Duodenal mucosa (tissue), 2 donors: Measurements from ENCODE around the gene ANKRD12.
"Not testable (repeated sequence)": the region's sequence is repeated elsewhere in the genome, so short reads cannot be mapped to it uniquely, and the experiment has no call there.

Experiments
- H3K27ac ChIP-seq: one replicate; pipeline ENCODE4 v1.7.0; 2013; ENCODE audit warnings: low read depth, low read length
- H3K27me3 ChIP-seq, 2 donors: one replicate each; pipeline ENCODE4 v1.7.0; 2013; ENCODE audit warnings: low read length in 2 of 2, control low read depth in 1 of 2; ENCODE audit not compliant: insufficient read depth in 2 of 2, control insufficient read depth in 1 of 2
- H3K36me3 ChIP-seq, 2 donors: one replicate each; pipeline ENCODE4 v1.7.0; 2013; ENCODE audit warnings: low read length in 2 of 2, control low read depth in 1 of 2; ENCODE audit not compliant: insufficient read depth in 2 of 2, control insufficient read depth in 1 of 2
- H3K4me1 ChIP-seq, 2 donors: one replicate each; pipeline ENCODE4 v1.7.0; 2013; ENCODE audit warnings: low read length in 2 of 2, control low read depth in 1 of 2; ENCODE audit not compliant: insufficient read depth in 2 of 2, control insufficient read depth in 1 of 2
- H3K4me3 ChIP-seq, 2 donors: one replicate each; pipeline ENCODE4 v1.7.0; 2013; ENCODE audit warnings: low read length in 2 of 2, low read depth in 1 of 2
- H3K9ac ChIP-seq, 2 donors: one replicate each; pipeline ENCODE4 v1.7.0; 2013; ENCODE audit warnings: low read length in 2 of 2, low read depth in 1 of 2
- H3K9me3 ChIP-seq, 2 donors: one replicate each; pipeline ENCODE4 v1.7.0; 2013; ENCODE audit warnings: low read length in 2 of 2, control low read depth in 1 of 2; ENCODE audit not compliant: control insufficient read depth in 1 of 2

Gene ANKRD12

DNA sequence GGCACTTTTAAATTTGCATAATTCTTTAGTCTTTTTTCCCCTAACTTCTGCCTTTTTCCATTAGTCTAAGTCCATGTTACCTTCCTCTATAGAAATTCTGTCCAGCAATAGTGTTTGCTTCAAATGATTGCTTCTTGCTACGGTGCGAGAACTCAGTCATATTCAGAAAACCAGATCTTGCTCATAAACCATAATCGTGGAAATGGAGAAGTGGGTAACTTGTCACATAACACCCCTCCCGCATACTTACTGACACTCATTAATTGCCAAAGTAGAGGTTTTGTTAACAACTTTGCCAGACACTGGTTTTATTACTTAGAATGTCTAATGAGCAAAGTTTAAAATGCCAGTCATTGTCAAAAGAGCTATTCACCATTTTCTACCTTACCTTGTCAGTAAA is 103.7 kb downstream of the ANKRD12 start:
- Histone ChIP-seq H3K4me3 (no peak overlapping the region), H3K9me3 (no peaks in the 10 kb centered on the region), H3K36me3 (peaks cover 15 to 16% of the 10 kb centered on the region in 2 donors), H3K27me3 (no peaks in the 10 kb centered on the region), H3K4me1 (no peaks in the 10 kb centered on the region), H3K9ac (no peak overlapping the region), H3K27ac (no peak overlapping the region)

DNA sequence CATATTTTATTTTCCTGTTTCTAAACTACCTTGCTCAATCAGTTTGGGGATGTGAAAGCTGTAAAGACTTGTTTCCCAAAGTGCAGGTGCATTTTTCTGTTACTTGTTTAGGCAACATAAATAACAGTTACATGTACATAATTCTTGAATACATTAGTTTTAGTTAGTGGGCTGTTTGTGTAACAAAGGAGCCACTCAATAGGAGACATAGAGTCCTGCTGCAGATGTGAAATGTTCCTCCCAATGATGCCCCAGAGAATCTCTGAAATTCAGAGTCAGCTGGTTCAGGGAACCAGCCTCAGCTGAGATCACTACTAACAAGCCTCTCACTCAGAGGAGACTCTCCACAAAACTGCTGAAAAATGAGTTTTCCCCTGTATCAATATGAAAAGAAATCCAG is 106.4 kb downstream of the ANKRD12 start:
- Histone ChIP-seq H3K36me3 (peaks cover 8 to 13% of the 10 kb centered on the region in 2 donors), H3K4me1 (no peaks in the 10 kb centered on the region), H3K4me3 (no peak overlapping the region), H3K9ac (no peak overlapping the region), H3K27me3 (no peaks in the 10 kb centered on the region), H3K9me3 (no peaks in the 10 kb centered on the region), H3K27ac (no peak overlapping the region)

DNA sequence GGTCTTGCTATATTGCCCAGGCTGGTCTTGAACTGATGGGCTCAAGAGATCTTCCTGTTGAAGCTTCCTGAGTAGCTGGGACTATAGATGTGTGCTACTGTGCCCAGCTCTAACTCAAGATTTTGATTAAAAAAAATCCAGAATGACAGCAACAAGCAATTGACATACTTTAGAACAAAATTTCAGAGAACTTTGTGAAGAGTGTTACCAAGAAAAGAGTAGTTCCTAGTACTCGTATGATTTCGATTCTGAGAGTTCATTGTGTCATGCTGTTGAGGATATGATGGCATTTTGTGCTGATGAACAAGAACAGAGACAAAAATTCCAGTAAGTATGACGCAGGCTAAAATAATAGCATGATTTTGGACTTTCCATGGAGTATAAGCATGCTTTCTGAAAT is 107.8 kb downstream of the ANKRD12 start:
- no peak overlapping the region for H3K4me3 ChIP-seq
- H3K9ac ChIP-seq: no peak overlapping the region
- no peaks in the 10 kb centered on the region for H3K9me3 ChIP-seq
- H3K27ac ChIP-seq: no peak overlapping the region
- no peaks in the 10 kb centered on the region for H3K27me3 ChIP-seq
- no peaks in the 10 kb centered on the region for H3K4me1 ChIP-seq
- peaks cover 0 to 9% of the 10 kb centered on the region in 2 donors for H3K36me3 ChIP-seq

DNA sequence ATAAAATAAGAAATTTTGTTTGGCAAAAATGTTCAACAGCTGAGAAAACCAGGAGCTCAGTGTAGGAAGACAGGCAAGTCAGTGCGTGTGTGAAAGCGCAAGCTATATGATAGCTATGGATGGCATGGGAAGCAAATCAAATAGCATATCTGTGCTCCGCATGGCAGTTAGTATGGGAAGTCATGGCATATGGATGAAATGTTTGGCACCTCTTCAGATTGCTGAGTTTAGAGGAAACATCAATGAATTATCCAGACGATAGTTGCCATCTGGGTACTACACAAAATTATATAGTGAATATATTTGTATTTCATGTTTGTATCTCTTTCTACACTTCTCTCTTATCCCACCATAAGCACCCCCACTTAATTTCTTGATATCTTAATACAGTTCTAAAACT is 112.1 kb downstream of the ANKRD12 start:
- Histone ChIP-seq H3K36me3 (no peaks in the 10 kb centered on the region), H3K9me3 (no peaks in the 10 kb centered on the region), H3K4me1 (no peaks in the 10 kb centered on the region), H3K4me3 (no peak overlapping the region), H3K9ac (no peak overlapping the region), H3K27ac (no peak overlapping the region), H3K27me3 (no peaks in the 10 kb centered on the region)

DNA sequence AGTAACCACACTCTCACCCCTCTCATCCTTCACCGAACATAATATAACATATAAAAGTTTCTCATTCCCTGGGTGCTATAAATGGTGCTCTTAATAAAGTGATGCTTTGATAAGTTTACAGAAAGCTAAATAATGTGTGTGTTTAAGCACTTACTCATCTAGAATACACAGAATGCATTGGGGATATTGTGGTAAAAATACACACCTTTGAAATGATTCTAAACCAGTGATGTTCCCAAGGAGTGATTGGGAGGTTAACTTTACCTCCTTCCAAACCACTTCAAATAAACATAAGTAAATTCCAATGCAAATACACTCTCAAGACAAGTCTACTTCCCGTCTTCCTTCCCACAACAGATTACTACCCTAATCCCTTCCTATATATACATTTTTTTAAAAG is 112.7 kb downstream of the ANKRD12 start:
- no peaks in the 10 kb centered on the region for H3K27me3 ChIP-seq
- no peak overlapping the region for H3K27ac ChIP-seq
- H3K4me1 ChIP-seq: no peaks in the 10 kb centered on the region
- no peak overlapping the region for H3K9ac ChIP-seq
- H3K36me3 ChIP-seq: no peaks in the 10 kb centered on the region
- no peaks in the 10 kb centered on the region for H3K9me3 ChIP-seq
- H3K4me3 ChIP-seq: no peak overlapping the region

DNA sequence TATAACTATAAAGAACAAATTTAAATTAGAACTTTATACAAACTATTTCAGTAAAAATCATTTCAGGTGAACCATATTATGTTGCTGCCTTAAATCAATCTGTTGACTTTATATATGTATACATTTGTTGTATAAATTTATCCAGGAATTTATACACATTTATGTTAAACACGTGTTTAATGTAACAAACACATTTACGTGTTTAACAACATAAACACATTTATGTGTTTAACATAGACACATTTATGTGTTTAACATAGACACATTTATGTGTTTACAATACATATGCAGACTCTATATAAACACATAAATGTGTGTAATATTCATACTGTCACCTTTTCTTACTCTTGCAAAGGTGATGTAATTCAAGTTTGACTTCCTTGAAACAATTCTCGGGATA is 122.6 kb downstream of the ANKRD12 start:
- Histone ChIP-seq H3K36me3 (peaks cover 2 to 13% of the 10 kb centered on the region in 2 donors), H3K27me3 (no peaks in the 10 kb centered on the region), H3K4me1 (no peaks in the 10 kb centered on the region), H3K27ac (no peak overlapping the region), H3K4me3 (no peak overlapping the region), H3K9me3 (no peaks in the 10 kb centered on the region), H3K9ac (no peak overlapping the region)

DNA sequence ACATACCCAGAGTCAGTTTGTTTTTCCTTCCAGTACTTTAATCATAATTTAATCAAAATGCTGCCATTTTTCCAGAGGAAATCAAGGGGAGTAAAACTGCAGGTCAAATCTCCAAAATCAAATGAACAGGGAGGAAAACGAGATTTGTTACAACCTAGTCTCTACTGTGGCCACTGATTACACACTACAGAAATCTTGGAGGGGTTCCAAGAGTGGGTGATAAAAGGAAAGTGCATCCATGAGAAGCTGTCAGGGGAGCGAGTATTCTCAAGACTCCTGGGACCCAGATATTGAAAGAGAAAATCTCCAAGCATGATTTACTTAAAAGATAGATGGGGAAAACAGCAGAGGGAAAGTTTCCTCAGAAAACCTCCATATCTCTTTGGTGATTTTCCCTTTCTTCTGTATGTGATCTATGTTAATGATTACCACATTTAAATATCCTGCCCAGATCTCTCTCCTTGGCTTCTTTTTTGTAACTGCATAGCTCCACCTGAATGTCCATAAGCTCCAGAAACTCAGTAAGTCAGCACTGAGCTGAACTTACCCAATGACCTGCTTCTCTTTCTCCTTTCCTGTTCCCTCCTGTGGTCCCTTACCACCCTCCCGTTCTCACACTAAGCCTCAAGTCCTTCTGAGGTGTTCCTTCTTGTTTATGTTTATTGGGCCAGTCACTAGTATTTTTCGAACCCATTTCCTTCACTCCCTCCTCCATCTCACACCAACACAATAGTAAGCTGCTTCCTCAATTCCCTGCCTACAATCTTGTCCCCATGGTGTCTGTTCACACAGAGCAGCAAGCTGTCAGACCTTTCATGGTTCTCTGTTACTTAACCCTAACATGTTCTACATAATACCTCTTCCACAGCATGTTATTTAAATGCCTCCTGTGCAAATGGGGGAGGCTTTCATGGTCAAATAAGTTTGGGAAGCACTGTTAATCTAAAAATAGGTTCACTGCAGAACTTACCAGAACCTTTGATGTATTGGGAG is 124.1 kb downstream of the ANKRD12 start:
- Histone ChIP-seq H3K9ac (no peak overlapping the region), H3K27me3 (no peaks in the 10 kb centered on the region), H3K36me3 (peaks cover 11 to 14% of the 10 kb centered on the region in 2 donors), H3K9me3 (no peaks in the 10 kb centered on the region), H3K4me3 (no peak overlapping the region), H3K27ac (no peak overlapping the region), H3K4me1 (no peaks in the 10 kb centered on the region)

DNA sequence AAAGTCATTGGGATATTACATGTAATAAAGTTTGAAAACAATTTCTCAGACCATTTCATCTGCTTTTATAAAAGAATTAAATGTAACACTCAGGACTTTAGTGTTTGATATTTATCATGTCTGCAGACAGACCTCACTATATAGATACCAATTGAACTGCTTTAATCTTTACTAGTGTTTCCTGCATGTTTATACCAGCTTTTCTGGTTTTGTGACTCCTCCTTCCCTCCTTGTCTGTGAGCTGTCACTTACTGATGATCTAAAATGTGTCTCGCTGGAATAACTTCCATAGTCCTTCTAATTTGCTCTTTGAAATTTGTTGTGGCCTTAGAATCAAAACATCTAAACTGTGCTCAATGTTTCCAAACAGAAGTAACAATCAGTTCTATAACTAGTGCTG is 126.7 kb downstream of the ANKRD12 start:
- Histone ChIP-seq H3K9me3 (no peaks in the 10 kb centered on the region), H3K27me3 (no peaks in the 10 kb centered on the region), H3K36me3 (peaks cover 6 to 11% of the 10 kb centered on the region in 2 donors), H3K4me1 (no peaks in the 10 kb centered on the region), H3K27ac (no peak overlapping the region), H3K4me3 (no peak overlapping the region), H3K9ac (no peak overlapping the region)

DNA sequence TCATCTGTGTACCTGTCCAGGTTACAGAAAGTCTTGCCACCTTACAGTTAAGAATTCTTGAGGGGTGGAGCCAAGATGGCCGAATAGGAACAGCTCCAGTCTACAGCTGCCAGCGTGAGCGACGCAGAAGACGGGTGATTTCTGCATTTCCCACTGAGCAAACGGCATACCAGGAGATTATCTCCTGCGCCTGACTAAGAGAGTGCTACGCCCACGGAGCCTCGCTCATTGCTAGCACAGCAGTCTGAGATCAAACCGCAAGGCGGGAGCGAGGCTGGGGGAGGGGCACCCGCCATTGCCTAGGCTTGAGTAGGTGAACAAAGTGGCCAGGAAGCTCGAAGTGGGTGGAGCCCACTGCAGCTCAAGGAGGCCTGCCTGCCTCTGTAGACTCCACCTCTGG is 128.2 kb downstream of the ANKRD12 start:
- H3K9ac ChIP-seq, H3K4me3 ChIP-seq, H3K4me1 ChIP-seq, H3K27ac ChIP-seq, H3K27me3 ChIP-seq, H3K9me3 ChIP-seq: not testable (repeated sequence)
- peaks cover 6 to 11% of the 10 kb centered on the region in 2 donors for H3K36me3 ChIP-seq

DNA sequence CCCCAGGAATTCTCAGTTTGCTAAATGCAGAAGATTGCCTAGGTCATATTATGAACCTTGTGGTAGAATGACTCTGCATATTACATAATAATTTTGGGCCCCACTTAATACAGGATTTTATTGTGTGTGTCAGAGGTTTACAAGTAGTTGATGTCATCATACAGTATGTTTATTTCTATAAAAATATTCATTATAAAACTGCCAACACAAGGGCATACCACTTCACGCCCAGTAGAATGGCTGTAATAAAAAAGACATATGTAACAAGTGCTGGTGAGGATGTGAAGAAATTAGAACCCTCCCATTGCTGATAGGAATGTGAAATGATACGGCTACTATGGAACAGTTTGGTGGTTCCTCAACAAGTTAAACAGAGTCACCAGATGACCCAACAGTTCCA is 136.6 kb downstream of the ANKRD12 start:
- Histone ChIP-seq H3K27me3 (no peaks in the 10 kb centered on the region), H3K9me3 (no peaks in the 10 kb centered on the region), H3K4me3 (no peak overlapping the region), H3K27ac (no peak overlapping the region), H3K9ac (no peak overlapping the region), H3K36me3 (peaks cover 9 to 17% of the 10 kb centered on the region in 2 donors), H3K4me1 (no peaks in the 10 kb centered on the region)
